Esophagus squamous epithelium (tissue), 4 donors: Measurements from ENCODE around the gene ANTKMT.

Experiments
- CTCF ChIP-seq, 6 experiments: fragments of 450-650 bp in 4 of 6; fragments of 200-600 bp in 2 of 6; sonication (generic) in 2 of 6; IDR thresholded peaks; one replicate each; pipeline ENCODE4 v1.5.1; 2016 to 2019; ENCODE audit warnings: antibody characterized with exemption in 6 of 6, mild to moderate bottlenecking in 4 of 6, moderate library complexity in 4 of 6
- POLR2A ChIP-seq, 4 donors: fragments of 450-650 bp; IDR thresholded peaks; one replicate each; pipeline ENCODE4 v1.6.1; 2017; ENCODE audit warnings: antibody characterized with exemption in 4 of 4, mild to moderate bottlenecking in 4 of 4, moderate library complexity in 3 of 4

DNA sequence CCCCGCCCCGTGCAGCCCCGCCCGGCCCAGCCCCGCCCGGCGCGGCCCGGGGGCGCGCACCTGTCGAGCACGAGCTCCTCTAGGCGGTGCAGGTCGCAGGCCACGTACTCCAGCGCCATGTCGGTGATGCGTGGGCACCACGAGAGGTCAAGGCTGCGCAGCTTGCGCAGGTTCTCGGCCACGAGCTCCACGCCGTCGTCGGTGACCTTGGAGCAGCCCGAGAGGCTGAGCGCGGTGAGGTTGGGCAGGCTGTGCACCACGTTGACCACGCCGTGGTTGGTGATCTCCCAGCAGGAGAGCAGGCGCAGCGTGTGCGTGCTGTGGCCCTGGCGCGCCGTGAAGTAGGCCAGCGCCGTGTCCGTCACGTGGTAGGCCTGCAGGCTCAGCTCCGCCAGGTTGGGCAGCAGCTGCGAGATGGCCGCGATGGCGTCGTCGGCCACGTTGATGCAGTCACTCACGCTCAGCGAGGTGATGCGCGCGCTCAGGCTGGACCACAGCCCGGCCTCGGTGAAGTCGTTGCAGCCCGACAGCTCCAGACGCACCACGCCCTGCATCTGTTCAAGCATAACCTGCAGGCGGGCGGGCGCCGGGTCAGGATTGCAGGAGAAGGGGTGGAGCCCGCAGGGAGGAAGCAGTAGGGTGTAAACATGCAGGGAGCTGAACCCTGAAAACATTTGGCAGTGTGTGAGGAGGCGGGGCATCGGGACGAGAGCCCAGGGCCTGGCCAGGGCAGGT is 25.4 kb upstream of the ANTKMT start:
- no peak for TF ChIP-seq CTCF (IDR thresholded peaks at IDR 0.05)
- peak in 1 of 4 donors; percentile 32 for TF ChIP-seq POLR2A (IDR thresholded peaks at IDR 0.05)
